ENCODE data around the gene COX8C.

- TF ChIP-seq POLR2A (IDR thresholded peaks at IDR 0.05) = no peak
- TF ChIP-seq EP300 (IDR thresholded peaks at IDR 0.05) = no peak
- no peak for TF ChIP-seq CTCF (IDR thresholded peaks at IDR 0.05)
Observed at GRCh38 chr14:93346926-93347721, at the start of gene COX8C.

All from upper lobe of left lung (tissue), 4 donors.